HCT116 (cell line): ENCODE results near the gene NPTX1. TPM values are rescaled to one million over a fixed set of nuclear protein-coding genes. Genes with fewer than 3 reads are reported as not detected.

Experiments
- ATAC-seq: fragments of 200-7000 bp; cut with Tn5 transposase; 2 replicates; pipeline ENCODE4 v1.9.1; 2020; ENCODE audit warnings: mild to moderate bottlenecking, moderate library complexity
- BruUV-seq: library from RNA; stranded (reverse); fragments of 400-500 nt; replicated peaks from 2 replicates; lab custom pipeline; 2021; lab: Mats Ljungman, UMichigan
- CTCF ChIA-PET: fragments of 300-600 bp; sonication (Branson Sonifier 250); formaldehyde crosslinking; loops from one replicate; lab custom pipeline; 2021; ENCODE audit warnings: antibody characterized with exemption; lab: Charles Lee
- POLR2A ChIA-PET: fragments of 300-600, 350-600 bp; sonication (Branson Sonifier 250); formaldehyde crosslinking; loops from one replicate; lab custom pipeline; 2021; ENCODE audit warnings: antibody characterized with exemption; lab: Charles Lee
- RAD21 ChIA-PET, 2 experiments: fragments of 300-600 bp; sonication (Branson Sonifier 250); formaldehyde crosslinking; loops; one replicate each; lab custom pipeline; 2023; ENCODE audit warnings: low total read pairs in 2 of 2; ENCODE audit not compliant: uncharacterized antibody in 2 of 2, unreplicated experiment in 2 of 2, low non-redundant PET in 1 of 2; lab: Charles Lee
- DNase-seq: peaks from one replicate; pipeline ENCODE4 v3.0.0-alpha.2; 2010; ENCODE audit warnings: low read depth, low spot score
- H2AFZ ChIP-seq: fragments of 200-600 bp; shearing (Covaris generic), sonication (generic); 2 replicates; pipeline ENCODE4 v1.6.1; 2017; ENCODE audit warnings: low read depth, mixed run types, mixed read lengths, antibody characterized with exemption, low read length; ENCODE audit not compliant: poor library complexity, severe bottlenecking
- H3K27ac ChIP-seq: 2 replicates; pipeline ENCODE4 v1.5.1; 2012; ENCODE audit warnings: low read depth, low read length
- H3K27me3 ChIP-seq: fragments of 200-600 bp; sonication (generic); 2 replicates; pipeline ENCODE4 v1.6.1; 2016; ENCODE audit warnings: mixed run types, low read length, mixed read lengths; ENCODE audit not compliant: insufficient read depth
- H3K36me3 ChIP-seq, 2 experiments: fragments of 200-500 bp in 1 of 2; fragments of 200-600 bp in 1 of 2; sonication (Bioruptor generic) in 1 of 2; sonication (generic) in 1 of 2; 2 replicates each; pipeline versions ENCODE4 v1.5.1 to v1.6.1; 2014 to 2016; ENCODE audit warnings: low read length in 2 of 2, inconsistent platforms in 1 of 2, mixed read lengths in 1 of 2, mixed run types in 1 of 2; ENCODE audit not compliant: insufficient read depth in 2 of 2, control insufficient read depth in 1 of 2
- H3K4me1 ChIP-seq, 2 experiments: fragments of 200-600 bp in 1 of 2; sonication (generic) in 1 of 2; 2 replicates each; pipeline versions ENCODE4 v1.5.1 to v1.6.1; 2012 to 2017; ENCODE audit warnings: low read length in 2 of 2, inconsistent platforms in 1 of 2, mild to moderate bottlenecking in 1 of 2, mixed read lengths in 1 of 2, mixed run types in 1 of 2, moderate library complexity in 1 of 2; ENCODE audit not compliant: insufficient read depth in 2 of 2, control insufficient read depth in 1 of 2
- H3K4me2 ChIP-seq: fragments of 200-600 bp; sonication (generic); 2 replicates; pipeline ENCODE4 v1.6.1; 2017; ENCODE audit warnings: mixed run types, low read length, mixed read lengths
- H3K4me3 ChIP-seq, 2 experiments: fragments of 200-600 bp in 1 of 2; sonication (generic) in 1 of 2; replicated peaks in 1 of 2; 2 replicates each; pipeline ENCODE4 v1.5.1; 2011 to 2016; ENCODE audit warnings: low read length in 2 of 2, control low read depth in 1 of 2, low read depth in 1 of 2, mild to moderate bottlenecking in 1 of 2, mixed read lengths in 1 of 2, mixed run types in 1 of 2
- H3K79me2 ChIP-seq: fragments of 200-600 bp; sonication (generic); 2 replicates; pipeline ENCODE4 v1.6.1; 2017; ENCODE audit warnings: mild to moderate bottlenecking, mixed run types, low read length, moderate library complexity, mixed read lengths; ENCODE audit not compliant: insufficient read depth
- H3K9ac ChIP-seq: fragments of 200-600 bp; sonication (generic); 2 replicates; pipeline ENCODE4 v1.6.1; 2016; ENCODE audit warnings: low read length, mixed read lengths
- H3K9me2 ChIP-seq: fragments of 200-600 bp; sonication (generic), shearing (Covaris generic); 2 replicates; pipeline ENCODE4 v1.6.1; 2017; ENCODE audit warnings: mixed run types, mild to moderate bottlenecking, moderate library complexity; ENCODE audit not compliant: insufficient read depth
- H3K9me3 ChIP-seq, 2 experiments: fragments of 200-500 bp in 1 of 2; fragments of 200-600 bp in 1 of 2; sonication (Bioruptor generic) in 1 of 2; sonication (generic) in 1 of 2; 2 replicates each; pipeline ENCODE4 v1.6.1; 2014 to 2017; ENCODE audit warnings: low read length in 2 of 2, mixed read lengths in 2 of 2, inconsistent platforms in 1 of 2, low read depth in 1 of 2, mild to moderate bottlenecking in 1 of 2, mixed run types in 1 of 2, moderate library complexity in 1 of 2; ENCODE audit not compliant: control insufficient read depth in 1 of 2, insufficient read depth in 1 of 2
- H4K20me1 ChIP-seq: fragments of 200-600 bp; sonication (generic), shearing (Covaris generic); 2 replicates; pipeline ENCODE4 v1.6.1; 2017; ENCODE audit warnings: mixed run types, mild to moderate bottlenecking, moderate library complexity; ENCODE audit not compliant: insufficient read depth
- CEBPB ChIP-seq: IDR thresholded peaks from 2 replicates; pipeline ENCODE4 v1.6.1; 2012; ENCODE audit warnings: low read depth
- CTCF ChIP-seq, 3 experiments: fragments of 200-600 bp in 1 of 3; sonication (generic) in 1 of 3; IDR thresholded peaks in 2 of 3; conservative IDR thresholded peaks in 1 of 3; 2 replicates each; pipeline ENCODE4 v1.5.1; 2012 to 2017; ENCODE audit warnings: low read depth in 2 of 3, low read length in 2 of 3, antibody characterized with exemption in 1 of 3, borderline replicate concordance in 1 of 3, control low read depth in 1 of 3, mild to moderate bottlenecking in 1 of 3, mixed read lengths in 1 of 3, mixed run types in 1 of 3, moderate library complexity in 1 of 3; ENCODE audit not compliant: insufficient read depth in 1 of 3
- ELF1 ChIP-seq: IDR thresholded peaks from 2 replicates; pipeline ENCODE4 v1.6.1; 2012; ENCODE audit warnings: low read depth, borderline replicate concordance
- EZH2 ChIP-seq: fragments of 200-600 bp; sonication (generic); IDR thresholded peaks from 2 replicates; pipeline ENCODE4 v1.6.1; 2017; ENCODE audit warnings: antibody characterized with exemption, mixed run types
- EZH2phosphoT487 ChIP-seq: fragments of 200-600 bp; IDR thresholded peaks from 2 replicates; pipeline ENCODE4 v1.6.1; 2018; ENCODE audit warnings: antibody characterized with exemption, borderline replicate concordance
- JUND ChIP-seq: IDR thresholded peaks from 2 replicates; pipeline ENCODE4 v1.6.1; 2012
- POLR2AphosphoS5 ChIP-seq: IDR thresholded peaks from 2 replicates; pipeline ENCODE4 v1.6.1; 2011; ENCODE audit warnings: mild to moderate bottlenecking, low read depth, low read length, moderate library complexity
- SIN3A ChIP-seq: IDR thresholded peaks from 2 replicates; pipeline ENCODE4 v1.6.1; 2012; ENCODE audit warnings: low read depth
- TCF7L2 ChIP-seq: IDR thresholded peaks from 2 replicates; pipeline ENCODE4 v1.7.0; 2011; ENCODE audit warnings: borderline replicate concordance, inconsistent platforms; ENCODE audit not compliant: insufficient read depth, insufficient read length; ENCODE audit errors: extremely low read depth
- YY1 ChIP-seq: IDR thresholded peaks from 2 replicates; pipeline ENCODE4 v1.6.1; 2011; ENCODE audit warnings: low read length, low read depth, moderate library complexity, mild to moderate bottlenecking; ENCODE audit not compliant: insufficient replicate concordance; ENCODE audit errors: extremely low read depth
- ZNF274 ChIP-seq: fragments of 200-500 bp; sonication (Bioruptor generic); IDR thresholded peaks from 2 replicates; pipeline ENCODE4 v1.6.1; 2014; ENCODE audit warnings: mild to moderate bottlenecking, low read depth, low read length, inconsistent platforms
- intact Hi-C: fragments of 100-400 bp; cut with micrococcal nuclease; formaldehyde crosslinking; loops from 2 replicates; pipeline ENCODE4 v1.10.0; 2022
- total RNA-seq: library from RNA; stranded (reverse); gene quantifications from one replicate; pipeline ENCODE4 v1.2.1, GENCODE V29; 2021; ENCODE audit not compliant: unreplicated experiment
- TF ChIP-seq, protein P1 (sequence below): IDR thresholded peaks from 2 replicates; pipeline ENCODE4 v1.6.1; 2012

The NPTX1 gene
- total RNA-seq, 1 experiment from 2014 or later = 0.15 TPM

- H4K20me1 ChIP-seq = no peaks in the 10 kb centered on the region
- no peak for ATAC-seq
- H3K9me2 ChIP-seq = no peaks in the 10 kb centered on the region
- intact Hi-C loops = no loop called here
- peaks cover 3% of the 10 kb centered on the region; the same call in 1 of the 2 replicates for H3K27me3 ChIP-seq
- H3K4me1 ChIP-seq = peaks cover 0 to 13% of the 10 kb centered on the region in 2 experiments; a peak in 1 of 4 replicates
- RAD21 ChIA-PET = no interaction called here
- CTCF ChIA-PET = no interaction called here
- H3K9ac ChIP-seq = no peak overlapping the region
- no peaks in the 10 kb centered on the region for H3K36me3 ChIP-seq
- H3K4me3 ChIP-seq = no peak overlapping the region
- POLR2A ChIA-PET = interaction anchor here (2.0 kb wide), 1 partner anchor 9 kb away, joined by 5 read pairs; no protein-coding TSS in a partner anchor
- H3K27ac ChIP-seq = no peak overlapping the region
- no peak for DNase-seq
- no peak overlapping the region for H3K4me2 ChIP-seq
- no peaks in the 10 kb centered on the region for H3K79me2 ChIP-seq
- TF ChIP-seq, protein P1, sequence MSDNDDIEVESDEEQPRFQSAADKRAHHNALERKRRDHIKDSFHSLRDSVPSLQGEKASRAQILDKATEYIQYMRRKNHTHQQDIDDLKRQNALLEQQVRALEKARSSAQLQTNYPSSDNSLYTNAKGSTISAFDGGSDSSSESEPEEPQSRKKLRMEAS = no peak
- TF ChIP-seq SIN3A (no peak), TCF7L2 (no peak), YY1 (no peak), POLR2AphosphoS5 (no peak), CEBPB (no peak), ELF1 (no peak)
- no peaks in the 10 kb centered on the region for H3K9me3 ChIP-seq
- no TSS peak for BruUV-seq
- H2AFZ ChIP-seq = no peak overlapping the region
These were observed 30.7 kb downstream of the NPTX1 start for GRCh38 chr17:80445726-80446110.

DNA sequence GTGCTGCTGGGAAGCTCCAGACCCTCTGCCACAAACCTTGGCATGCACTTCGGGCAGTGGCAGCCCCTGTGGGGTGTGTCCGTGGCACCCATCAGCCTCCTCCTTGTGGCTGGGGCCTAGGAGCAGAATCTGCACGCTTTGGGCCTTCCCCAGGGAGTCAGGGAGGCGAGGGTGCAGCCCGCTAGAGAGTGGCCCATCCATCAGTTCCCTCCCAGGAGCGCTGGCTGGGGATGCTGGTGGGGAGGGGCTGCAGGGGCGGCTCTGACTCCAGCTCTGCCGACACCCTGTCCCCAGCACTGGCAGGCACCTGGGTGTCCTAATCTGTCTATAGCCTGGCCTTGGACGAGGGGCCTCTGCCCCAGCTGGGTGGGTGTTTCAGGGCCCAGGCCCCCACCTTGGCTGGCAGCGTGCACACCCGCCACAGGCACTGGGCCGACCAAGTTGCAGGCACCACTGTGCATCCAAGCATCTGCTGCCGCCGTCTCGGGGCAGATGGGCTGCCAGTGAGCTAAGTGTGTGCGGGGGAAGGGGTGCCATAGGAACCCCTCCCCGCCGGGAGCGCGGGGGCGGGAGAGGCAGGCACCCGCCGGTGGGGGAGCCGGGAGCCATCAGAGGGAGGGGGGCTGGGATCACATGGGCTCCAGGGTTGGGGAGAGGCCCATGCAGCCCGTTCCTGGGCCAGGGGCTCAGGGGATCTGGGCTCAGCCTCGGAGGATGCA lies 31.2 kb downstream of the NPTX1 start:
- Histone ChIP-seq H3K9me2 (no peaks in the 10 kb centered on the region), H3K4me3 (no peak overlapping the region), H3K9me3 (no peaks in the 10 kb centered on the region), H3K27me3 (peaks cover 3% of the 10 kb centered on the region; the same call in 1 of the 2 replicates), H3K9ac (no peak overlapping the region), H3K79me2 (no peaks in the 10 kb centered on the region), H2AFZ (no peak overlapping the region), H4K20me1 (no peaks in the 10 kb centered on the region), H3K36me3 (no peaks in the 10 kb centered on the region), H3K4me1 (peaks cover 0 to 13% of the 10 kb centered on the region in 2 experiments; a peak in 1 of 4 replicates), H3K27ac (no peak overlapping the region), H3K4me2 (no peak overlapping the region)
- RAD21 ChIA-PET = no interaction called here
- ATAC-seq (no peak), DNase-seq (no peak)
- POLR2A ChIA-PET = interaction anchor here (2.0 kb wide), 1 partner anchor 10 kb away, joined by 5 read pairs; no protein-coding TSS in a partner anchor
- CTCF ChIA-PET = no interaction called here
- intact Hi-C loops = no loop called here
- BruUV-seq = no TSS peak
- TF ChIP-seq CEBPB (no peak), ZNF274 (no peak), EZH2 (no peak), CTCF (IDR thresholded peaks at IDR 0.05 in 2 of 3, conservative IDR thresholded peaks at IDR 0.05 in 1 of 3; ENCODE audit: borderline replicate concordance in 1 of 3, insufficient read depth in 1 of 3, low read depth in 2 of 3, low read length in 2 of 3) (no peak), JUND (no peak), EZH2phosphoT487 (no peak)
- TF ChIP-seq, protein P1 = no peak
